SK-N-MC (cell line): ENCODE results near the gene OR6S1.
"Not testable (repeated sequence)": the region's sequence is repeated elsewhere in the genome, so short reads cannot be mapped to it uniquely, and the experiment has no call there.

Experiments
- DNase-seq: peaks from one replicate; pipeline ENCODE4 v3.0.0-alpha.2; 2011; ENCODE audit warnings: low read depth, low spot score
- H3K27ac ChIP-seq: fragments of 200-600 bp; sonication (generic); 2 replicates; pipeline ENCODE4 v1.5.1; 2016; ENCODE audit warnings: mixed run types
- H3K36me3 ChIP-seq: fragments of 200-600 bp; sonication (generic); 2 replicates; pipeline ENCODE4 v1.6.1; 2017; ENCODE audit warnings: antibody characterized with exemption, low read length, mixed read lengths; ENCODE audit not compliant: insufficient read depth
- H3K4me3 ChIP-seq: fragments of 200-600 bp; sonication (generic); 2 replicates; pipeline ENCODE4 v1.5.1; 2016
- H3K9ac ChIP-seq: fragments of 200-600 bp; sonication (generic); 2 replicates; pipeline ENCODE4 v1.8.0; 2017; ENCODE audit warnings: mixed run types, mixed read lengths; ENCODE audit not compliant: insufficient read length
- H3K9me3 ChIP-seq: fragments of 200-600 bp; sonication (generic); 2 replicates; pipeline ENCODE4 v1.6.1; 2017; ENCODE audit warnings: low read depth, mild to moderate bottlenecking, antibody characterized with exemption, low read length, moderate library complexity, mixed read lengths
- EZH2 ChIP-seq: fragments of 200-600 bp; sonication (generic); IDR thresholded peaks from one replicate; pipeline ENCODE4 v1.6.1; 2017; ENCODE audit warnings: antibody characterized with exemption
- FOXP2 ChIP-seq: optimal IDR thresholded peaks from 2 replicates; pipeline ENCODE3; 2011; ENCODE audit warnings: mild to moderate bottlenecking, moderate library complexity; ENCODE audit not compliant: insufficient read depth; ENCODE audit errors: extremely low read length, control extremely low read depth
- POLR2AphosphoS5 ChIP-seq: IDR thresholded peaks from 2 replicates; pipeline ENCODE4 v1.6.1; 2012; ENCODE audit warnings: mild to moderate bottlenecking, low read depth, low read length, borderline replicate concordance

OR6S1 gene

DNA sequence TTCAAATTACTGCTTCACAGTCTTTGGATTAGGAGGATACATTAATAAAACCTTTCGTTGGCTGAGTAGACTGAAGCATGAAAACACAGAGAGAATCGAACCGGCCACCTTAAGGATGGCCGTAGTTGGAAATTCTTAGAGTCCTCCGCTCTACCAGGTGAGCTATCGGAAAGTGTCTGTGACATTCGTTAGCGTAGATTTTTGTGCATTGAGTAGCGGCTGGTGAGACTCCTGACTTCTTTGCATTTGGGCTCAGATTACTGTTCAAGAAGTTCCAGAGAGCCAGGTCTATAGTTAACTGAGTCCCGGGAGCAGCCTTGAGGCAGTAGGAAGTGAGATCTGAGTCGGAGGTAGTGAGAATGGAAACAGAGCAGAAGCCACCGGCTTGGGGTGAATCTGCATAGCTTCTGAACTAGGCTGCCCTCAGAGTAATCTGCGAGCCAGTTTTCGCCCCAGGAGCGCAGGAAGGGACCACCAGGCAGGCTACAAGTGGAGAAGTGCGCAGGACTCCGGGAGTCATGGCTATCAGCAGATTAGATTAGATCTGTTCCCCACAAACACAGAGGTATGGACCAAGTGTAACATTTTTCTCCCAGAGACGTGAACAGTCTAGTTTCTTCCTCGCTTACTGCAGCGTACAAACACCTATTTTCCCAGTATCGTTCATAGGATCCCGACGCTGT is 11.0 kb downstream of the OR6S1 start:
- peak overlapping the region; percentile 52 for H3K9ac ChIP-seq
- peak overlapping the region; percentile 49; the same call in 1 of the 2 replicates for H3K27ac ChIP-seq
- H3K9me3 ChIP-seq = no peaks in the 10 kb centered on the region
- TF ChIP-seq EZH2 = no peak
- no peak for TF ChIP-seq FOXP2
- TF ChIP-seq POLR2AphosphoS5 = no peak
- no peaks in the 10 kb centered on the region for H3K36me3 ChIP-seq
- DNase-seq = no peak
- peak overlapping the region; percentile 92 for H3K4me3 ChIP-seq

DNA sequence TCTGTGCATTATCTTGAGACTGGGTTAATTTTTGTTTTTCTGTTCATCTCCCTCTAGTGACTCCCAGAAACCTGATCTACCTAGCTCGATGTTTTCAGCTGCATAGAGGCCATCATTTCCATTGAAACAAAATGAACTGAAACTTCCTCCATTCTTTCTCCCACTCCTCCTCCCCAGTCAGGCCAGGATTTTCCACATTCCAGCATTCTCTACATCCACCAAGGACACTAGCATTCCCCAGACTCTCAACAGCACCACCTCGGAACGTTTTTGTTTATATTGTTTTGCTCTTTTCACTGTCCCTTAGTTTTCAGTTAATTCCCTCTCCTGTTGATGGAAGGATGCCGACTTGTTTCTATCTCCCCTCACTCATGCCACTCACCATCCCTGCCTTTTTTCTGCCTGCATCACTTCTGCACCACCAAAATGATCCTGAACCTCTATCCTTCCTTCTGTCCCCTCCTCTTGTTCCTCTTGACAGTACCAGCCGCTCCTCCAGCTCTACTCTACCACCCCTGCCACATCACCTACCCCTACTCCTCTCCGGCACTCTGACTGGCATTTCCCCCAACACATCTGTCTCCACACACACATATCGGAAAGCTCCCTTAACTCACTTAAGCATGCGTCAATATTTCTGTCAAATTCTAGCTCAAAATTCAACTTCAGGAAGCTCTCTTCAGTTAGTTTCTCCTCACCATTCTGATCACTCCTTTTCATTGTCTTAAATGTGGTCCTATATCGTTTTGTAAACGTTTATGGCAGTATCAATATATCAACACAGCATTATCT is 13.2 kb downstream of the OR6S1 start:
- Histone ChIP-seq H3K9me3 (no peaks in the 10 kb centered on the region), H3K9ac (no peak overlapping the region), H3K27ac (no peak overlapping the region), H3K4me3 (peak overlapping the region; percentile 4; the same call in 1 of the 2 replicates), H3K36me3 (no peaks in the 10 kb centered on the region)
- TF ChIP-seq POLR2AphosphoS5 = no peak
- no peak for TF ChIP-seq FOXP2
- no peak for TF ChIP-seq EZH2
- DNase-seq = no peak

DNA sequence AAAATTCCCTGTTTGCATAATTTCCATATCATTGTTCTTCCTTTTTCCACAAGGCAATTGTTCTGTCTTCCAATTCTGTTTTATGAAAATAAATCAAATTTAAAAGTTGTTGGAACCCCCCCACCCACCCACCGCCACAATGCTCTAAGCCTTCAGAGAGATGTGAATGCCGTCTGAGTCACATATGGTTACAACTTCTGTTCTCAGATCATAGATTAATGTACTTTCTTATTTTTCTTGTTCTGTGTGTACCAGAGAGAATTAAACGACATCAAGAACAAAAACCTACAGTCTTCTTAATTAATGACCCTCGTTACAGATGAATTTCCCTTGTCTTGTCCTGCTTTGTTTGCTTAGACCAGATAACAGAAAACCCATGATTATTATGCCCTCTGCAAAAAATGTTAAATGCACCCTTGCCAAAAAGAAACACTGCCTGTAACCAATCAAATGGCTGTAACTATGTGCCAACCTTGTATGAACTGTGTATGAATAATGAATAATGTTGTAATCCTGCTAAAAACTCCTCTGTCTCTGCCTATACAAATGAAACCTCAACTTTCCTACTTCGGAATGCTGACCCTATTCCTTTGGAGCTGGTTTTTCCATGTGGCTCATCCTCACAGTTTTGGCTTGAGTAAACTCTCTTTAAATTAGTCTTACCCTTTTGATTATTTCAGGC is 14.0 kb downstream of the OR6S1 start:
- DNase-seq = no peak
- Histone ChIP-seq H3K9ac (no peak overlapping the region), H3K4me3 (peak overlapping the region; percentile 4; the same call in 1 of the 2 replicates), H3K9me3 (no peaks in the 10 kb centered on the region), H3K36me3 (no peaks in the 10 kb centered on the region), H3K27ac (no peak overlapping the region)
- TF ChIP-seq FOXP2 (no peak), POLR2AphosphoS5 (no peak)

DNA sequence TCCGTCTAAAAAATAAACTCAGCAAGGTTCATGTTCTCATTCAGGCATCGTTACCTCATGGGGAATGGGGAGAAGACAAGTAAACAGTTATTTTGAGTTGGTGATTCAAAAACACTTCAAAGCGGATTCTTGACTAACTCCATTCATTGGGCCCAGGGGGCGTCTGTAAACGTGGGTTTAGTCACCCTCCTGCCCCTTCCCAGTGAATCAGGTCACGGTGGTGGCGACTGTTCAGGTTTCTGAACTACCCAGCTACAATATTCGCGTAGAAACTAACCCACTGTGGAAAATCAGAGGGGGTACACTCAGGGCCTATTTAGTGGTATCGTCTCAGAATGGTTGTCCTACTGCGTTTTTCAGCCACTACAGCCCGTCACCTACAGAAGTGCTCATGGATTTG is 15.2 kb downstream of the OR6S1 start:
- no peak for DNase-seq
- no peak for TF ChIP-seq FOXP2
- TF ChIP-seq POLR2AphosphoS5 = no peak
- TF ChIP-seq EZH2 = no peak
- Histone ChIP-seq H3K9me3 (no peaks in the 10 kb centered on the region), H3K36me3 (no peaks in the 10 kb centered on the region), H3K27ac (no peak overlapping the region), H3K4me3 (no peak overlapping the region), H3K9ac (no peak overlapping the region)

DNA sequence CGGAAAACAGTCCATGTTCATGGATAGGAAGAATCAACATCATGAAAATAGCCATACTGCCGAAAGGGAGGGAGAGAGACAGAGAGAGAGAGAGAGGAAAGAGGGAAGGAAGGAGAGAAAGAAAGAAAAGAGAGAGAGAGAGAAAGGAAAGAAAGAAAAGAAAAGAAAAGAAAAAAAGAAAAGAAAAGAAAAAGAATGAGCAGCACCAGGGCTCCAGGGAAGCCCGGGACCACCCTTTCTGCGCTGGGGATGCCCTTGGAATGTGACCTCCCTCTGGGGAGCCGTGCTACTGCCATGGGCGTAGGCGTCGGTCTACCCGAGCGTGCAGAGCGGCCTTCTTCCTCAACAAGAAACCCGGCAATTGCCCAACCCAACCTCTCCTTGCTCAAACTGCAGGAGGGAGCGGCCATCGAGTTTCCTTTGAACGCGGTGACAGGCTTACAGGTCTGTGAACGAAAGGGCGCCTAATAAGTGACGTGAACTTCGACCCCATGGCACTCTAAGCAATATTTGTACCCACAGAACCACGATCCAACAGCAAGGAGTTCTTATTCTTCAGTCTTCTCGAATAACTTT is 16.9 kb downstream of the OR6S1 start:
- Histone ChIP-seq H3K4me3 (peak overlapping the region; percentile 74), H3K9me3 (no peaks in the 10 kb centered on the region), H3K27ac (0 out of 2 replicates have a peak overlapping the region, but pooled peaks have one; percentile 8), H3K9ac (peak overlapping the region; percentile 44), H3K36me3 (no peaks in the 10 kb centered on the region)
- TF ChIP-seq POLR2AphosphoS5 (no peak), EZH2 (no peak), FOXP2 (no peak)
- no peak for DNase-seq

- Histone ChIP-seq H3K9me3 (no peaks in the 10 kb centered on the region), H3K27ac (no peak overlapping the region), H3K4me3 (no peak overlapping the region), H3K36me3 (no peaks in the 10 kb centered on the region), H3K9ac (no peak overlapping the region)
- no peak for TF ChIP-seq EZH2
- no peak for DNase-seq
Measured at GRCh38 chr14:20623798-20624197, 17.7 kb downstream of the OR6S1 start.

DNA sequence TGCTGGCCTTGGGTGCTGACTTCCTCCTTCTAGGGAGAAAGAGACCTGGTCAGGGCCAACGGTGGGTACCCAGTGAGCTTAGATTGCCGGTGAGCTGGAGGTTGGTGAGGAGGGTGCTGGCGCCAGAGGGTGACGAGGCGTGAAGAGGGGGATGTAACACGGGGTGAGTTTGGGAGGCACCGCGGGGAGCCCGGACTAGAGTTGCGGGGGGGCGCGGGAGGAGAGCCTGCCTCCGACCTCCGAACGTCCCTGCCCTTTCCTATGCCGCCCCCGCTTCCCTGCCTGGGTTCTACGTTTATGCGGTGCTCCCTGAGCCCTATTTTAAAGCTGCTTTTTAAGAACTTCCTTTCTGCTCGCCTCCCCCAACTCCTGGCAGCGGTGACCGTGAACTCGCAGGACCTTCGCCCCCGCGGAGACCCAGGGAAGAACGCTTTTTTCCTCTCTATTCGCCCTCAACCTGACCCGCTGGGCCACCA is 18.6 kb downstream of the OR6S1 start:
- TF ChIP-seq EZH2 (no peak), FOXP2 (no peak), POLR2AphosphoS5 (no peak)
- no peak overlapping the region for H3K27ac ChIP-seq
- no peak overlapping the region for H3K9ac ChIP-seq
- H3K36me3 ChIP-seq = no peaks in the 10 kb centered on the region
- H3K9me3 ChIP-seq = no peaks in the 10 kb centered on the region
- no peak for DNase-seq
- H3K4me3 ChIP-seq = no peak overlapping the region

- no peak overlapping the region for H3K27ac ChIP-seq
- no peak for DNase-seq
- no peak overlapping the region for H3K9ac ChIP-seq
- H3K36me3 ChIP-seq = no peaks in the 10 kb centered on the region
- TF ChIP-seq POLR2AphosphoS5 = no peak
- no peak for TF ChIP-seq EZH2
- TF ChIP-seq FOXP2 = no peak
- no peaks in the 10 kb centered on the region for H3K9me3 ChIP-seq
- no peak overlapping the region for H3K4me3 ChIP-seq
Measured at GRCh38 chr14:20620798-20621478, 20.6 kb downstream of the OR6S1 start.

DNA sequence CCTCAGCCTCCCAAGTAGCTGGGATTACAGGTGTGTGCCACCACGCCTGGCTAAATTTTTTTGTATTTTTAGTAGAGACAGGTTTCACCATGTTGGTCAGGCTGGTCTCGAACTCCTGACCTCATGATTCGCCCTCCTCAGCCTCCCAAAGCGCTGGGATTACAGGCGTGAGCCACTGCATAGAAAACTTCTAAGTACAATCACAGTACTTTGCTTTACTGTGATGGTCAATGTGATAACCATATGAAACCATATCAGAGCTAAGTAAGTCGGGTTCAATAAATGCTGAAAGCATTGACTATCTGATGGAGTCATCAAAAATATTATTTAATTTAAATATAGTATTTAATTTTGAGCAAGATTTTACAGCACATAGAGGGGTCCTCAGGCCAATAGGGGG is 21.8 kb downstream of the OR6S1 start:
- not testable (repeated sequence) for H3K36me3 ChIP-seq, H3K9ac ChIP-seq, H3K9me3 ChIP-seq, H3K27ac ChIP-seq, DNase-seq, H3K4me3 ChIP-seq
